IMR-90 (cell line): Measurements from ENCODE around the gene TTLL4. TPM values are rescaled to one million over a fixed set of nuclear protein-coding genes. Genes with fewer than 3 reads are reported as not detected.

Experiments used
- ATAC-seq: fragments of 200-7000 bp; cut with Tn5 transposase; 2 replicates; pipeline ENCODE4 v1.9.1; 2020; ENCODE audit warnings: low read depth, mild to moderate bottlenecking, moderate library complexity
- BruUV-seq: library from RNA; stranded (reverse); fragments of 400-500 nt; replicated peaks from 2 replicates; lab custom pipeline; 2021; lab: Mats Ljungman, UMichigan
- CTCF ChIA-PET: fragments of 300-600 bp; formaldehyde crosslinking; extraction: SDS; loops from one replicate; lab custom pipeline; 2021; ENCODE audit warnings: antibody characterized with exemption; lab: Yijun Ruan, JAX
- POLR2A ChIA-PET: fragments of 300-600 bp; sonication (Branson Sonifier 250); formaldehyde crosslinking; loops from one replicate; lab custom pipeline; 2022; ENCODE audit warnings: antibody characterized with exemption; ENCODE audit not compliant: unreplicated experiment; lab: Charles Lee
- DNase-seq: peaks from one replicate; pipeline ENCODE4 v3.0.0; 2013
- H2AFZ ChIP-seq: replicated peaks from 2 replicates; pipeline ENCODE3; 2013; ENCODE audit warnings: low read length, mild to moderate bottlenecking; ENCODE audit not compliant: poor library complexity
- H2AK5ac ChIP-seq: 2 replicates; pipeline ENCODE4 v1.6.1; 2013; ENCODE audit warnings: low read depth, low read length, inconsistent platforms
- H2AK9ac ChIP-seq: replicated peaks from 2 replicates; pipeline ENCODE3; 2013; ENCODE audit warnings: mild to moderate bottlenecking, low read depth, low read length, moderate library complexity; ENCODE audit not compliant: poor library complexity
- H2BK120ac ChIP-seq: 2 replicates; pipeline ENCODE4 v1.6.1; 2013; ENCODE audit warnings: low read depth, low read length, inconsistent platforms
- H2BK15ac ChIP-seq: 3 replicates; pipeline ENCODE4 v1.6.1; 2013; ENCODE audit warnings: low read depth, low read length, inconsistent platforms
- H2BK20ac ChIP-seq: 2 replicates; pipeline ENCODE4 v1.6.1; 2013; ENCODE audit warnings: low read depth, mild to moderate bottlenecking, inconsistent platforms, low read length, moderate library complexity
- H2BK5ac ChIP-seq: 2 replicates; pipeline ENCODE4 v1.6.1; 2013; ENCODE audit warnings: mild to moderate bottlenecking, low read depth, low read length, inconsistent platforms; ENCODE audit not compliant: poor library complexity, severe bottlenecking
- H3K14ac ChIP-seq: replicated peaks from 2 replicates; pipeline ENCODE4 v1.6.1; 2013; ENCODE audit warnings: low read depth, low read length, inconsistent platforms
- H3K18ac ChIP-seq: 2 replicates; pipeline ENCODE4 v1.6.1; 2013; ENCODE audit warnings: low read depth, low read length, control low read depth
- H3K23ac ChIP-seq: 2 replicates; pipeline ENCODE4 v1.6.1; 2013; ENCODE audit warnings: low read depth, low read length, inconsistent platforms
- H3K27ac ChIP-seq: 2 replicates; pipeline ENCODE4 v1.5.1; 2013; ENCODE audit warnings: mild to moderate bottlenecking, control low read depth, low read length; ENCODE audit not compliant: insufficient read depth
- H3K27me3 ChIP-seq: 2 replicates; pipeline ENCODE4 v1.6.1; 2013; ENCODE audit warnings: low read length; ENCODE audit not compliant: control insufficient read depth, insufficient read depth
- H3K36me3 ChIP-seq: 2 replicates; pipeline ENCODE4 v1.6.1; 2013; ENCODE audit warnings: low read length, mixed read lengths; ENCODE audit not compliant: control insufficient read depth, insufficient read depth
- H3K4ac ChIP-seq: 2 replicates; pipeline ENCODE4 v1.6.1; 2013; ENCODE audit warnings: low read depth, low read length, inconsistent platforms
- H3K4me1 ChIP-seq: 2 replicates; pipeline ENCODE4 v1.6.1; 2013; ENCODE audit warnings: low read length, mixed read lengths; ENCODE audit not compliant: control insufficient read depth, insufficient read depth
- H3K4me2 ChIP-seq: 2 replicates; pipeline ENCODE4 v1.6.1; 2013; ENCODE audit warnings: low read depth, mild to moderate bottlenecking, control low read depth, low read length, moderate library complexity
- H3K4me3 ChIP-seq: 2 replicates; pipeline ENCODE4 v1.5.1; 2013; ENCODE audit warnings: low read depth, mild to moderate bottlenecking, control low read depth, low read length, moderate library complexity; ENCODE audit not compliant: insufficient read depth
- H3K56ac ChIP-seq: 2 replicates; pipeline ENCODE4 v1.6.1; 2013; ENCODE audit warnings: low read length, inconsistent platforms; ENCODE audit not compliant: insufficient read depth; ENCODE audit errors: extremely low read depth
- H3K79me1 ChIP-seq, 2 experiments: 2 replicates each; pipeline ENCODE4 v1.6.1; 2013; ENCODE audit warnings: low read length in 2 of 2, inconsistent platforms in 1 of 2, low read depth in 1 of 2
- H3K9ac ChIP-seq: 2 replicates; pipeline ENCODE4 v1.6.1; 2013; ENCODE audit warnings: low read depth, low read length, control low read depth
- H3K9me1 ChIP-seq: 2 replicates; pipeline ENCODE4 v1.6.1; 2013; ENCODE audit warnings: low read length, inconsistent platforms; ENCODE audit not compliant: insufficient read depth
- H3K9me3 ChIP-seq: 2 replicates; pipeline ENCODE4 v1.6.1; 2013; ENCODE audit warnings: low read length; ENCODE audit not compliant: control insufficient read depth, insufficient read depth
- H4K20me1 ChIP-seq: 2 replicates; pipeline ENCODE4 v1.6.1; 2013; ENCODE audit warnings: low read length, inconsistent platforms; ENCODE audit not compliant: insufficient read depth
- H4K5ac ChIP-seq: 2 replicates; pipeline ENCODE4 v1.6.1; 2013; ENCODE audit warnings: mild to moderate bottlenecking, low read depth, low read length, control low read depth
- H4K8ac ChIP-seq, 2 experiments: 2 replicates each; pipeline ENCODE4 v1.6.1; 2013; ENCODE audit warnings: low read depth in 2 of 2, low read length in 2 of 2, control low read depth in 1 of 2, inconsistent platforms in 1 of 2
- H4K91ac ChIP-seq: 2 replicates; pipeline ENCODE4 v1.6.1; 2013; ENCODE audit warnings: low read depth, low read length, inconsistent platforms; ENCODE audit not compliant: insufficient read depth
- BHLHE40 ChIP-seq: fragments of 150-350 bp; IDR thresholded peaks from 2 replicates; pipeline ENCODE4 v1.6.1; 2016; ENCODE audit warnings: mild to moderate bottlenecking, low read depth, low read length
- CEBPB ChIP-seq: IDR thresholded peaks from 2 replicates; pipeline ENCODE4 v1.6.1; 2012; ENCODE audit warnings: low read depth, low read length, improper control_type of control experiment
- CHD1 ChIP-seq: IDR thresholded peaks from 2 replicates; pipeline ENCODE4 v1.6.1; 2012; ENCODE audit warnings: low read depth, low read length, improper control_type of control experiment
- CTCF ChIP-seq: conservative IDR thresholded peaks from 2 replicates; pipeline ENCODE4 v1.5.1; 2012; ENCODE audit warnings: mild to moderate bottlenecking, low read depth, low read length, improper control_type of control experiment
- ELK1 ChIP-seq: fragments of 150-350 bp; IDR thresholded peaks from 2 replicates; pipeline ENCODE4 v1.6.1; 2016; ENCODE audit warnings: low read depth, mild to moderate bottlenecking, low read length, moderate library complexity, borderline replicate concordance
- FOS ChIP-seq: fragments of 150-350 bp; IDR thresholded peaks from 2 replicates; pipeline ENCODE4 v1.6.1; 2016; ENCODE audit warnings: low read depth, low read length
- MAFK ChIP-seq: IDR thresholded peaks from 2 replicates; pipeline ENCODE4 v1.6.1; 2012; ENCODE audit warnings: low read depth, low read length, improper control_type of control experiment
- MAZ ChIP-seq: IDR thresholded peaks from 2 replicates; pipeline ENCODE4 v1.6.1; 2012; ENCODE audit warnings: low read depth, mild to moderate bottlenecking, low read length, improper control_type of control experiment, moderate library complexity, borderline replicate concordance
- MXI1 ChIP-seq: IDR thresholded peaks from 2 replicates; pipeline ENCODE4 v1.6.1; 2012; ENCODE audit warnings: low read depth, mild to moderate bottlenecking, low read length, moderate library complexity, borderline replicate concordance
- NFE2L2 ChIP-seq: fragments of 150-350 bp; IDR thresholded peaks from 2 replicates; pipeline ENCODE4 v1.6.1; 2016; ENCODE audit warnings: low read depth, mild to moderate bottlenecking, low read length
- POLR2A ChIP-seq: IDR thresholded peaks from 2 replicates; pipeline ENCODE4 v1.6.1; 2012; ENCODE audit warnings: mild to moderate bottlenecking, low read depth, low read length
- RAD21 ChIP-seq: IDR thresholded peaks from 2 replicates; pipeline ENCODE4 v1.6.1; 2012; ENCODE audit warnings: low read length, improper control_type of control experiment
- RCOR1 ChIP-seq: IDR thresholded peaks from 2 replicates; pipeline ENCODE4 v1.6.1; 2012; ENCODE audit warnings: mild to moderate bottlenecking, low read length, improper control_type of control experiment; ENCODE audit not compliant: insufficient replicate concordance
- RFX5 ChIP-seq: IDR thresholded peaks from 2 replicates; pipeline ENCODE4 v1.8.0; 2012; ENCODE audit warnings: low read depth, mild to moderate bottlenecking, low read length, moderate library complexity
- SMC3 ChIP-seq: fragments of 150-350 bp; IDR thresholded peaks from 2 replicates; pipeline ENCODE4 v1.6.1; 2016; ENCODE audit warnings: low read depth, mild to moderate bottlenecking, antibody characterized with exemption, low read length, moderate library complexity
- USF2 ChIP-seq: fragments of 150-350 bp; IDR thresholded peaks from 2 replicates; pipeline ENCODE4 v1.6.1; 2017; ENCODE audit warnings: mild to moderate bottlenecking, antibody characterized with exemption, low read length, low read depth
- WGBS, 2 experiments: methylation state at CpG; one replicate each; pipeline versions ENCODE4 v1.1.5 to v1.1.7; 2013; ENCODE audit warnings: missing lambda C conversion rate in 2 of 2; ENCODE audit not compliant: insufficient read length in 1 of 2; ENCODE audit errors: extremely low coverage in 2 of 2; 5-methylcytosine and 5-hydroxymethylcytosine counted together
- dilution Hi-C: fragments of 300-500 bp; cut with HindIII; formaldehyde crosslinking; loops from one replicate; pipeline ENCODE4 v1.14.3; 2018; ENCODE audit warnings: low sequenced_read_pairs; ENCODE audit not compliant: unreplicated experiment
- in situ Hi-C: fragments of 300-500 bp; cut with MboI; formaldehyde crosslinking; loops from 3 replicates; pipeline ENCODE4 v1.14.3; 2019; ENCODE audit warnings: low sequenced_read_pairs, inconsistent platforms, mixed read lengths
- intact Hi-C: fragments of 100-400 bp; cut with micrococcal nuclease; formaldehyde crosslinking; loops from 2 replicates; pipeline ENCODE4 v1.10.0; 2022
- polyA plus RNA-seq, 3 experiments: library from polyadenylated mRNA; depleted of rRNA; stranded (reverse); fragments of >200 nt; gene quantifications; 2 replicates each; pipeline ENCODE4 v1.2.3, GENCODE V29; 2012; ENCODE audit warnings: low replicate concordance in 1 of 3
- total RNA-seq: library from RNA; depleted of rRNA; stranded (reverse); fragments of >200 nt; gene quantifications from 2 replicates; pipeline ENCODE4 v1.2.3, GENCODE V29; 2012

Gene TTLL4
- total and polyA plus RNA-seq, 2 of the 4 experiments (the other 2 are of a cell fraction): 9.0 to 22.9 TPM

GRCh38 chr2:218788529-218789255 lies 78.1 kb downstream of the TTLL4 start:
- H3K56ac ChIP-seq: no peak overlapping the region
- H4K5ac ChIP-seq: no peak overlapping the region
- no peak overlapping the region for H3K4ac ChIP-seq
- POLR2A ChIA-PET: no interaction called here
- no peaks in the 10 kb centered on the region for H3K36me3 ChIP-seq
- H4K91ac ChIP-seq: no peak overlapping the region
- no peak overlapping the region for H3K14ac ChIP-seq
- CTCF ChIA-PET: no interaction called here
- H3K9me1 ChIP-seq: no peaks in the 10 kb centered on the region
- H3K4me2 ChIP-seq: no peak overlapping the region
- TF ChIP-seq SMC3 (no peak), MAZ (no peak), POLR2A (no peak), RFX5 (no peak), NFE2L2 (no peak), CTCF (no peak), MAFK (no peak), CHD1 (no peak), ELK1 (no peak), MXI1 (no peak), RCOR1 (no peak), RAD21 (no peak), CEBPB (no peak), BHLHE40 (no peak), FOS (no peak), USF2 (no peak)
- H3K27ac ChIP-seq: no peak overlapping the region
- H4K8ac ChIP-seq: no peak overlapping the region
- BruUV-seq: no TSS peak
- H4K20me1 ChIP-seq: no peaks in the 10 kb centered on the region
- H2BK5ac ChIP-seq: no peak overlapping the region
- no peak overlapping the region for H2BK20ac ChIP-seq
- no peak overlapping the region for H2AK9ac ChIP-seq
- no peak overlapping the region for H3K18ac ChIP-seq
- no peak overlapping the region for H3K23ac ChIP-seq
- WGBS, 2 experiments: no CpG with 5 or more reads among the region's 2 CpGs
- no peaks in the 10 kb centered on the region for H3K27me3 ChIP-seq
- no peak overlapping the region for H2AK5ac ChIP-seq
- H2AFZ ChIP-seq: no peak overlapping the region
- no peak overlapping the region for H2BK120ac ChIP-seq
- DNase-seq (no peak), ATAC-seq (no peak)
- intact Hi-C loops (no loop called here), in situ Hi-C loops (no loop called here), dilution Hi-C loops (no loop called here)
- H2BK15ac ChIP-seq: no peak overlapping the region
- peaks cover 4% of the 10 kb centered on the region; the same call in 1 of the 2 replicates for H3K9me3 ChIP-seq
- H3K79me1 ChIP-seq: no peaks in the 10 kb centered on the region; a peak in 1 of 4 replicates
- no peak overlapping the region for H3K4me3 ChIP-seq
- peaks cover 3% of the 10 kb centered on the region; the same call in 1 of the 2 replicates for H3K4me1 ChIP-seq
- H3K9ac ChIP-seq: no peak overlapping the region
